Ishikawa (cell line): ENCODE measurements around the gene RIMBP2.

Source experiments
- CEBPB ChIP-seq: IDR thresholded peaks from 2 replicates; pipeline ENCODE4 v1.6.1; 2012
- CREB1 ChIP-seq: IDR thresholded peaks from 2 replicates; pipeline ENCODE4 v1.6.1; 2012; ENCODE audit warnings: low read depth
- EGR1 ChIP-seq: IDR thresholded peaks from 2 replicates; pipeline ENCODE4 v1.6.1; 2012
- EP300 ChIP-seq: IDR thresholded peaks from 2 replicates; pipeline ENCODE4 v1.6.1; 2012; ENCODE audit warnings: borderline replicate concordance
- FOXM1 ChIP-seq: IDR thresholded peaks from 2 replicates; pipeline ENCODE4 v1.6.1; 2012; ENCODE audit warnings: low read depth, borderline replicate concordance
- MAX ChIP-seq: IDR thresholded peaks from 2 replicates; pipeline ENCODE4 v1.6.1; 2012
- NFIC ChIP-seq: IDR thresholded peaks from 2 replicates; pipeline ENCODE4 v1.6.1; 2012
- RAD21 ChIP-seq: IDR thresholded peaks from 2 replicates; pipeline ENCODE4 v1.6.1; 2012; ENCODE audit warnings: low read depth
- TAF1 ChIP-seq: IDR thresholded peaks from 2 replicates; pipeline ENCODE4 v1.6.1; 2012; ENCODE audit warnings: low read depth, mild to moderate bottlenecking
- TCF12 ChIP-seq: IDR thresholded peaks from 2 replicates; pipeline ENCODE4 v1.6.1; 2012; ENCODE audit warnings: low read depth
- TEAD4 ChIP-seq: IDR thresholded peaks from 2 replicates; pipeline ENCODE4 v1.6.1; 2012
- USF1 ChIP-seq: IDR thresholded peaks from 2 replicates; pipeline ENCODE4 v1.6.1; 2012
- YY1 ChIP-seq: IDR thresholded peaks from 2 replicates; pipeline ENCODE4 v1.6.1; 2012; ENCODE audit warnings: low read depth
- ZBTB7A ChIP-seq: IDR thresholded peaks from 2 replicates; pipeline ENCODE4 v1.6.1; 2012; ENCODE audit warnings: low read depth
- TF ChIP-seq, protein P1 (sequence below): IDR thresholded peaks from 2 replicates; pipeline ENCODE4 v1.6.1; 2012; ENCODE audit warnings: low read depth, mild to moderate bottlenecking

RIMBP2 gene

DNA sequence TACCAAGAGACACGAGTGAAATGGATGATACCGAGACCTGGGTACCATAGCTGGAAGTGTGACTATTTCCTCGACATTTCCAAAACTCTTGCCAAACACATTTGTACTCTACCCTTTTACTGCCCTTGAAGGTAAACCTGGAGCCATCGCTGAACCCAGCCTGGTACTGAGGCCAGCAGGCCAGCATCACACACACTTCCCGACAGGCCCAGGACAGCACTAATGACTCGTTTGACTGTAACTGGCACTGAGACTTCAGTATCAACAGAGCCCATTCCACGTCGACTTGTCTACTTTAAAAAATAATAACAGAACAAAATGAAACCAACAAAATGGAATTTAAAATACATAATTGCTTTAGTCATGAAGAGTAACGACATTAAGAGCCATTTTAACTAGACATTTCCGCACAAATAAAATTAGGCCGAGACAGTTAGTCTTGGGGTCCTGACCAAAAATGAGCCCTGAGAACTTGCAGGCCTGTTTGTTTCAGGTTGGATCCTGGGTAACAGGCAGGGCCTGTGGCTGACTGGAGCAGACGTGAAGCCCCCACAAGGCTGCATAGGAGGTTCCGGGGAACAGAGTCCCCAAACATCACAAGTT, 94.3 kb downstream of the RIMBP2 start:
- no peak for TF ChIP-seq ZBTB7A
- TF ChIP-seq CREB1, result no peak
- TF ChIP-seq, protein P1, sequence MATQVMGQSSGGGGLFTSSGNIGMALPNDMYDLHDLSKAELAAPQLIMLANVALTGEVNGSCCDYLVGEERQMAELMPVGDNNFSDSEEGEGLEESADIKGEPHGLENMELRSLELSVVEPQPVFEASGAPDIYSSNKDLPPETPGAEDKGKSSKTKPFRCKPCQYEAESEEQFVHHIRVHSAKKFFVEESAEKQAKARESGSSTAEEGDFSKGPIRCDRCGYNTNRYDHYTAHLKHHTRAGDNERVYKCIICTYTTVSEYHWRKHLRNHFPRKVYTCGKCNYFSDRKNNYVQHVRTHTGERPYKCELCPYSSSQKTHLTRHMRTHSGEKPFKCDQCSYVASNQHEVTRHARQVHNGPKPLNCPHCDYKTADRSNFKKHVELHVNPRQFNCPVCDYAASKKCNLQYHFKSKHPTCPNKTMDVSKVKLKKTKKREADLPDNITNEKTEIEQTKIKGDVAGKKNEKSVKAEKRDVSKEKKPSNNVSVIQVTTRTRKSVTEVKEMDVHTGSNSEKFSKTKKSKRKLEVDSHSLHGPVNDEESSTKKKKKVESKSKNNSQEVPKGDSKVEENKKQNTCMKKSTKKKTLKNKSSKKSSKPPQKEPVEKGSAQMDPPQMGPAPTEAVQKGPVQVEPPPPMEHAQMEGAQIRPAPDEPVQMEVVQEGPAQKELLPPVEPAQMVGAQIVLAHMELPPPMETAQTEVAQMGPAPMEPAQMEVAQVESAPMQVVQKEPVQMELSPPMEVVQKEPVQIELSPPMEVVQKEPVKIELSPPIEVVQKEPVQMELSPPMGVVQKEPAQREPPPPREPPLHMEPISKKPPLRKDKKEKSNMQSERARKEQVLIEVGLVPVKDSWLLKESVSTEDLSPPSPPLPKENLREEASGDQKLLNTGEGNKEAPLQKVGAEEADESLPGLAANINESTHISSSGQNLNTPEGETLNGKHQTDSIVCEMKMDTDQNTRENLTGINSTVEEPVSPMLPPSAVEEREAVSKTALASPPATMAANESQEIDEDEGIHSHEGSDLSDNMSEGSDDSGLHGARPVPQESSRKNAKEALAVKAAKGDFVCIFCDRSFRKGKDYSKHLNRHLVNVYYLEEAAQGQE, result no peak
- TF ChIP-seq TCF12, result no peak
- TF ChIP-seq MAX, result no peak
- no peak for TF ChIP-seq EP300
- no peak for TF ChIP-seq NFIC
- no peak for TF ChIP-seq USF1
- no peak for TF ChIP-seq EGR1
- TF ChIP-seq FOXM1, result no peak
- no peak for TF ChIP-seq YY1
- TF ChIP-seq TEAD4, result no peak
- no peak for TF ChIP-seq RAD21
- no peak for TF ChIP-seq TAF1
- TF ChIP-seq CEBPB, result no peak

DNA sequence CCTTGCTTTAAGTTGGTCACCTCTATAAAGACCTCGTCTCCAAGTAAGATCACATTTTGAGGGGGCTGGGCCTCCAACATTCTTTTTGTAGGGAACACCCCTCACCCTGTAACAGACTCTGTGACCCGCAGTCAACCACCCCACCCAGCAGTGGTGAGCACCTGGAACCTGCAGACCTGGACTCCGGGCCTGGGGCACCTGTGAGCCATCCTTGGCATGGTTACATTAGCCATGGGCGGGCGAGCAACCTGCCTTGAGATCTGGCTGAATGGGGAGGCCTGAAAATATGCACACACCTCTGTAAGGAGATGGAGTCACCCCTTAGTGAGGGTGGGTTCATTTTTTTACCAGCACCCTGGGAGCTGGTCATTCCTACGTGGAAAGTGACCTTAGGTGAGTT, 95.3 kb downstream of the RIMBP2 start:
- TF ChIP-seq RAD21, result no peak
- no peak for TF ChIP-seq NFIC
- no peak for TF ChIP-seq MAX
- no peak for TF ChIP-seq TCF12
- TF ChIP-seq FOXM1, result no peak
- TF ChIP-seq TAF1, result no peak
- no peak for TF ChIP-seq TEAD4
- no peak for TF ChIP-seq YY1
- no peak for TF ChIP-seq CREB1
- no peak for TF ChIP-seq ZBTB7A
- no peak for TF ChIP-seq CEBPB
- TF ChIP-seq, protein P1, result no peak
- no peak for TF ChIP-seq EGR1
- TF ChIP-seq EP300, result no peak
- TF ChIP-seq USF1, result no peak

- TF ChIP-seq USF1, result no peak
- no peak for TF ChIP-seq EP300
- no peak for TF ChIP-seq FOXM1
- no peak for TF ChIP-seq EGR1
- TF ChIP-seq CREB1, result no peak
- no peak for TF ChIP-seq YY1
- TF ChIP-seq RAD21, result no peak
These were observed 95.8 kb downstream of the RIMBP2 start for GRCh38 chr12:130620281-130620680.

DNA sequence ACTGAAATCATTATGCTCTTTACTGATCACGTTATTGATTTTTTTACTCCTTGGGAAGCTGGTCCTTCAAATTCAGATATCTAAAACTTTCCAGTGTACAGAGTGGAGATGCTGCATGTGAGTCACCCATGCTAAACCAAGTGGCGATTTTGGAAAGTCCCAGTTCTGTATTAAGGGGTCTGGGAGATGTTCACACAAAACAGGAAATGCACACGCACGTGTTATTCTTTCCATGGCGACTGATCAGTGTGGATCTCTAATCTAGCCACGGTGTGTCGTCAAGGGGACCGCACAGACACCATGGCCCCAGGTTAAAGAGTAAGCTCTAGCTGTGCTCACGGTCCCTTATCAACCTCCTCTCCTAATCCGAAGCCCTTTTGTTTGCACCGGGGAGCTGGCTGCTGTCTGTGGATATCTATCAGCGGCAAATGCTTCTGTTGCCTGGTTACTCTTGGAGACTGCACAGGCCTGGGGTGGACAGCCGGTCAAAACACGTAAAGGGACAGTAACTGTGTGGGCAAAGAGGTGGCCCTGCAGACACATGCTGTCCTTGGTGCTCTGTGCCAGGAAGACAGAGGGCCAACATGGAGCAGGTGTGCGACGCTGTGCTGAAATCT, 96.6 kb downstream of the RIMBP2 start:
- TF ChIP-seq TEAD4 (no peak), FOXM1 (no peak), EP300 (no peak), TCF12 (no peak), ZBTB7A (no peak), USF1 (no peak), MAX (no peak), TAF1 (no peak), EGR1 (no peak), CEBPB (no peak), NFIC (no peak), YY1 (no peak), CREB1 (no peak)
- TF ChIP-seq, protein P1, result no peak
